Cardiac muscle cell (in vitro differentiated cells and primary cell): ENCODE results near the gene ALS2CL. TPM values are rescaled to one million over a fixed set of nuclear protein-coding genes. Genes with fewer than 3 reads are reported as not detected.

Source experiments
- DNase-seq, 2 donors: peaks; one replicate each; pipeline versions ENCODE4 v3.0.0 to v3.0.0-alpha.2; 2010 to 2017; ENCODE audit warnings: low read depth in 1 of 2, low spot score in 1 of 2
- H3K27ac ChIP-seq: fragments of 200-600 bp; sonication (generic); 2 replicates; pipeline ENCODE4 v1.5.1; 2016
- H3K27me3 ChIP-seq: fragments of 200-600 bp; sonication (generic); 2 replicates; pipeline ENCODE4 v1.6.0; 2016; ENCODE audit warnings: control low read depth
- H3K36me3 ChIP-seq: fragments of 200-600 bp; sonication (generic); 2 replicates; pipeline ENCODE4 v1.5.1; 2016; ENCODE audit warnings: control low read depth
- H3K4me1 ChIP-seq: fragments of 200-600 bp; sonication (generic); 2 replicates; pipeline ENCODE4 v1.8.1; 2017; ENCODE audit warnings: low read depth, mild to moderate bottlenecking, mixed run types
- H3K4me3 ChIP-seq: fragments of 200-600 bp; sonication (generic); 2 replicates; pipeline ENCODE4 v1.5.1; 2016; ENCODE audit warnings: mild to moderate bottlenecking
- H3K9me3 ChIP-seq: fragments of 200-600 bp; sonication (generic); 2 replicates; pipeline ENCODE4 v1.5.1; 2017; ENCODE audit warnings: low read depth, mild to moderate bottlenecking, control low read depth
- polyA plus RNA-seq: library from polyadenylated mRNA; unstranded; fragments of >200 nt; fragmentation: Nextera tagmentation; extraction: Ambion mirVana; gene quantifications from 2 replicates; pipeline ENCODE4 v1.2.1, GENCODE V29; 2016
- total RNA-seq: library from RNA; depleted of rRNA; stranded (reverse); fragments of >200 nt; gene quantifications from 2 replicates; pipeline ENCODE4 v1.2.3, GENCODE V29; 2016
- TF ChIP-seq, protein P1 (sequence below): IDR thresholded peaks from 2 replicates; pipeline ENCODE4 v1.5.1; 2012; ENCODE audit warnings: low read depth, mild to moderate bottlenecking, low read length

The ALS2CL gene
- total and polyA plus RNA-seq, 2 experiments from 2014 or later, result 2.2 to 11.4 TPM

DNA sequence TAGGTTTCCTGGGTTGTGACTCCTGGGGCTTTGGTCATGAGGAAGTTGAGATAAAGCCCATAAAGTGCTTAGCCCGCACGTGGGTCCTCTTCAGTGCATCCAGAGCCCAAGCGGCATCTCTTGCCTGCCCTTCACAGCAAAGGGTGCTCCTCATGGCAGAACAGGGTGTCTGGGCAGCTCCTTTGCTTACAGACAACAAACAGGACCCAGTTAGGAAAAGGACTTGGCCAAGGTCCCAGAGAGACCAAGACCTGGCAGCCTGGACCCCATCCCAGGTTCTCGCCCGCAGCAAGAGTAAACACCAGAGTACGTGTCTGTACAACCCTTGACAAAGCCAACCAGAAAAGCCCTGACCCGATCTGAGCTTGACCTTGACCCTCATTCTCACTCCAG, 27.0 kb downstream of the ALS2CL start:
- H3K4me3 ChIP-seq, result no peak overlapping the region
- H3K9me3 ChIP-seq, result no peaks in the 10 kb centered on the region
- H3K36me3 ChIP-seq, result no peaks in the 10 kb centered on the region
- no peaks in the 10 kb centered on the region for H3K27me3 ChIP-seq
- peaks cover 11% of the 10 kb centered on the region for H3K4me1 ChIP-seq
- no peak overlapping the region for H3K27ac ChIP-seq
- TF ChIP-seq, protein P1, sequence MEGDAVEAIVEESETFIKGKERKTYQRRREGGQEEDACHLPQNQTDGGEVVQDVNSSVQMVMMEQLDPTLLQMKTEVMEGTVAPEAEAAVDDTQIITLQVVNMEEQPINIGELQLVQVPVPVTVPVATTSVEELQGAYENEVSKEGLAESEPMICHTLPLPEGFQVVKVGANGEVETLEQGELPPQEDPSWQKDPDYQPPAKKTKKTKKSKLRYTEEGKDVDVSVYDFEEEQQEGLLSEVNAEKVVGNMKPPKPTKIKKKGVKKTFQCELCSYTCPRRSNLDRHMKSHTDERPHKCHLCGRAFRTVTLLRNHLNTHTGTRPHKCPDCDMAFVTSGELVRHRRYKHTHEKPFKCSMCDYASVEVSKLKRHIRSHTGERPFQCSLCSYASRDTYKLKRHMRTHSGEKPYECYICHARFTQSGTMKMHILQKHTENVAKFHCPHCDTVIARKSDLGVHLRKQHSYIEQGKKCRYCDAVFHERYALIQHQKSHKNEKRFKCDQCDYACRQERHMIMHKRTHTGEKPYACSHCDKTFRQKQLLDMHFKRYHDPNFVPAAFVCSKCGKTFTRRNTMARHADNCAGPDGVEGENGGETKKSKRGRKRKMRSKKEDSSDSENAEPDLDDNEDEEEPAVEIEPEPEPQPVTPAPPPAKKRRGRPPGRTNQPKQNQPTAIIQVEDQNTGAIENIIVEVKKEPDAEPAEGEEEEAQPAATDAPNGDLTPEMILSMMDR, result no peak
- DNase-seq, result no peak

DNA sequence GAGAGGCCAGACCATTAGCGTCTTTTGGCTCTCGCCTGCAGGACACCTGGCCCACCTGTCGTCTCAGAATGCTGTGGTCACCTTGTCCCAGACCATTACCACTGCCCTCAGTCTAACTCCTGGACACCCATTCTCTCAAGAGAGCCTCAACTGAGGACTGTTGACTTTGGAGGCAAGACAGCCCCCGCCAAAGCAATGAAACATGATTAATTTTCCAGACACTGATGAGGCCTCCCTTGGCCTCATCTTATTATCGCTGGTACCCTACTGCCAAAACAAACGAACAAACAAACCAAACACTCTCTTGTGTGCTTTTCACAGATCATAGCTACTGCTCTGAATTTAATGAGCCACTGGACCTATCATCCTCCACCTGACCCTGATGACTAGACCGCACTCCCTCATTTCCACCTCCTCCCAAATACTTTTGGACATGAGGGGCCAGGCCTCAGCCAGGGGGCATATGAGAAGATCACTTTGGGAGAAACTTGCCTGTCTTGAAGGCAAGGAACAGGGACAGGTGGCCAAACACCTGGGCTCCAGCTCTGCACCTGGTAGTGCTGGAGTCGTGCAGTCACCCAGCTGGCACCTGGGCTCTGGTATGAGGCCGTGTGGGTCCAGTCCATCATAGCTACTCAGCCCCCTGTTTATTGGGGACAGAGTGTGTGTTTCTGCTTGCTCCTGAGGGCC, 27.6 kb downstream of the ALS2CL start:
- Histone ChIP-seq H3K4me3 (no peak overlapping the region), H3K27me3 (no peaks in the 10 kb centered on the region), H3K9me3 (no peaks in the 10 kb centered on the region), H3K36me3 (no peaks in the 10 kb centered on the region), H3K27ac (no peak overlapping the region), H3K4me1 (peaks cover 11% of the 10 kb centered on the region)
- TF ChIP-seq, protein P1, result no peak
- DNase-seq, result no peak

DNA sequence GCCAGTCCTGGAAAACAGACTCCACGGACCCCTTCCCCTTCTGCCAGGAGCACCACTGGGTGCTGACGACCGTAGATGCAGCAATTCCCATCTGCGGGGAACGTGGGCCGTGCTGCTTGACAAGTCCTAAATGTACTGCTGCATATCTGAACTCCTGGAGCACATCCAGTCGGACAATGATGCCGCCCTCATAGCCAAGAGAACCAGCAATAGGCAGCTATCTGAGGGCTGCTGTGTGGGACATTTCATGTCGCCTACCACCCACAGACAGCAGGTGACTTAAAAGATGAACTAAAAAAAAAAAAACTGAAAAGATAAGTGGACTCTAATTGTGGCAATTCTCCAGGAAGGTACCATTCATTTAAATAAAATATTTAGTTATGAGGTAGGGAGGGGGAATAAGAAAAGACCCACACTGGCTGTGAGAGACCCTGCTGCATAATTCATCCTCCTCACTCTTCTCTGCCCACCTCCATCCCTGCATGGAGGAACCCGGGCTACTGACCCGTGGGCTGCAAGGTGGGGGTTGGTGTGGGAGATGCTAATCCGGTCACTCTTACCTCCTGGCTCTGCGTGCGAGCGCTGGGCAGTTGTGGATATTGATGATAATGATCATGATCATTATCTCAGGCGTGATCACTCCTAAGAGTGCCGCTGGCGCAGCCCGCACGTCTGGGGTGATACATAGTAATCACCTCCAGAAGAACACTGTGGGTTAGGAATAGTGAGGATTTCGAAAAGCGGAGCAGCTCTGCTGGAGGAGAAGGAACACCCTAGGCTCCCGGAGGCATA, 28.3 kb downstream of the ALS2CL start:
- Histone ChIP-seq H3K4me3 (no peak overlapping the region), H3K36me3 (no peaks in the 10 kb centered on the region), H3K9me3 (no peaks in the 10 kb centered on the region), H3K27me3 (no peaks in the 10 kb centered on the region), H3K4me1 (peaks cover 11% of the 10 kb centered on the region), H3K27ac (no peak overlapping the region)
- TF ChIP-seq, protein P1, result no peak
- DNase-seq, result no peak

DNA sequence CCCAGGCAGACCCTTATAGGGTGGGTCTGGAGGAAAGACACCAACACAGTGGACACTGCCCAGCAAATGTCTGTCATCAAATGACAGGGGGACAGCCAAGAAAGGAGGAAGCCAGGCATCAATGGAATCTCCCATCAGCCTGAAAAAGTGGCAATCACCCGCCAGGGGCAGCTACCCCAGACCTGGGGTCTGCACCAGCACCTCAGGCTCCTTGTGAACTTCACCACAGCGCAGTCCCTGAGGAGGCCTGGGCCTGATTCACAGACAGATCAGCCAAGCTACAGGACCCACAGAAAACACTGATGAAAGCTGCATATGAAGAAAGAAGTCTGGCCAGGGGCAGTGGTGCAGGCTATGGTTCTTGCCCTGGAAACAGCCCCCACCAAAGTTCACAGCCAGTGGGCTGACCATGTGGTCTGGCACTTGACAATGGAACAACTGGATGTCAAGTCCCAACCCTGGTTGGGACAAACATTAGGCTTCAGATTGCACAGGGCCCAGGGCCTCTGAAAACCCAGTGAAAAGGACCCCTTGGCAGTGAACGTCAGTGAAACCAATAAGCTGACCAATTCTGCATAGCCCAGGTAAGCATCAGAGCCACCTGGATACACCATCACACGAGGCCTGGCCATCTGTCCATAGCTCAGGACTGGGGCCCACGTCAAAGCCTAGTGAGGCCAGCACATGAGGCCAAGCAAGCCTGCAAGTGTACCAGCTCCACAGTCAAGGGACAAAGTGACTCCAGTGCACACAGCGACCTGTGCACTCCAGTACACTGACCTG, 29.1 kb downstream of the ALS2CL start:
- H3K4me1 ChIP-seq, result peaks cover 11% of the 10 kb centered on the region
- TF ChIP-seq, protein P1, result no peak

DNA sequence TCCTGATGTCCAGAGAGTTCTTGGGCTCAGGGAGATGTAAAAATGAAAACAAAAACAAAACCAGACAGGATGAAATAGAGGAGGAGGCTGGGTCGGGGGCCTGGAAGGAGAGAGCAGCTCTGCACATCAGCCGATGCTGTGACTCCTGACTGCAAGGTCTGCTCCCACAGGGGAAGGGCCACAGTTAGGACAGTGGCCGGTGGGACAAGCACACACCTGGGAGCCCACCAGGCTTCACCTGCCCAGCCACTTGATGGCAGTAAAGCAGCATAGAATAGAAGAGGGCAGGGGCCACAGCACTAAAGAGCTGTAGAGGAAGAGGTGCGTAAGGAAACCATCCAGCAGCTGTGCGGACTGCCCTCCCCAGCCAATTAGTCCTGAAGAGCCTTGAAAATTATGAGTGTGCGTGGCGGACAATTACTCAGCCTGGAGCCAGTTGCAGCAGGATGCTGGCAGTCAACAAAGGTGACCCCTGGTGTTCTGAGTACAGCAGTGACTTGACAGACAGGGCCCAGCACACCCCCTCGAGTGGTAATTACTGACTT, 29.8 kb downstream of the ALS2CL start:
- no peaks in the 10 kb centered on the region for H3K27me3 ChIP-seq
- H3K36me3 ChIP-seq, result no peaks in the 10 kb centered on the region
- H3K4me3 ChIP-seq, result no peak overlapping the region
- TF ChIP-seq, protein P1, result no peak
- H3K27ac ChIP-seq, result no peak overlapping the region
- H3K4me1 ChIP-seq, result peaks cover 11% of the 10 kb centered on the region
- H3K9me3 ChIP-seq, result no peaks in the 10 kb centered on the region
- DNase-seq, result peak in 1 of 2 donors; percentile 48

More for the DNA sequence above, 29.1 kb downstream of the ALS2CL start:
- no peaks in the 10 kb centered on the region for H3K36me3 ChIP-seq
- no peaks in the 10 kb centered on the region for H3K9me3 ChIP-seq
- H3K27ac ChIP-seq, result no peak overlapping the region
- H3K27me3 ChIP-seq, result no peaks in the 10 kb centered on the region
- no peak overlapping the region for H3K4me3 ChIP-seq
- no peak for DNase-seq
